SK-N-SH (cell line): ENCODE data around the gene PDE6G. TPM values are rescaled to one million over a fixed set of nuclear protein-coding genes. Genes with fewer than 3 reads are reported as not detected.

Source experiments
- CTCF ChIA-PET: fragments of 300-600, 350-600 bp; formaldehyde crosslinking; extraction: SDS; loops from one replicate; lab custom pipeline; 2021; lab: Yijun Ruan, JAX
- POLR2A ChIA-PET: fragments of 350-600 bp; sonication (Branson Sonifier 250); formaldehyde crosslinking; extraction: SDS; loops from one replicate; lab custom pipeline; 2020; ENCODE audit warnings: antibody characterized with exemption, inconsistent platforms; lab: Yijun Ruan, JAX
- DNase-seq: peaks from one replicate; pipeline ENCODE4 v3.0.0; 2012
- H2AFZ ChIP-seq: fragments of 200-600 bp; sonication (generic); 2 replicates; pipeline ENCODE4 v1.8.1; 2016; ENCODE audit warnings: antibody characterized with exemption, mild to moderate bottlenecking, low read depth
- H3F3A ChIP-seq: fragments of 200-600 bp; sonication (generic); replicated peaks from 2 replicates; pipeline ENCODE3; 2016; ENCODE audit warnings: antibody characterized with exemption, mild to moderate bottlenecking; ENCODE audit not compliant: insufficient read depth
- H3K27ac ChIP-seq, 2 experiments: fragments of 200-500 bp in 1 of 2; fragments of 200-600 bp in 1 of 2; sonication (Bioruptor generic) in 1 of 2; sonication (generic), shearing (Covaris generic) in 1 of 2; 2 replicates each; pipeline versions ENCODE4 v1.5.1 to v1.6.1; 2014 to 2016; ENCODE audit warnings: low read depth in 2 of 2, inconsistent platforms in 1 of 2, low read length in 1 of 2, mild to moderate bottlenecking in 1 of 2, mixed read lengths in 1 of 2
- H3K27me3 ChIP-seq: fragments of 200-600 bp; sonication (generic), shearing (Covaris generic); 2 replicates; pipeline ENCODE4 v1.6.1; 2016; ENCODE audit warnings: mixed run types; ENCODE audit not compliant: insufficient read depth
- H3K36me3 ChIP-seq, 2 experiments: fragments of 200-500 bp in 1 of 2; fragments of 200-600 bp in 1 of 2; sonication (Bioruptor generic) in 1 of 2; sonication (generic) in 1 of 2; replicated peaks in 1 of 2; 2 replicates each; pipeline versions ENCODE3 to v1.5.1; 2014 to 2016; ENCODE audit warnings: low read length in 1 of 2, mild to moderate bottlenecking in 1 of 2; ENCODE audit not compliant: insufficient read depth in 2 of 2, control insufficient read depth in 1 of 2
- H3K4me1 ChIP-seq, 2 experiments: fragments of 200-500 bp in 1 of 2; fragments of 200-600 bp in 1 of 2; sonication (Bioruptor generic) in 1 of 2; sonication (generic), shearing (Covaris generic) in 1 of 2; 2 replicates each; pipeline versions ENCODE4 v1.5.1 to v1.6.1; 2014 to 2016; ENCODE audit warnings: low read depth in 1 of 2, low read length in 1 of 2, mixed run types in 1 of 2; ENCODE audit not compliant: insufficient read depth in 2 of 2, control insufficient read depth in 1 of 2
- H3K4me2 ChIP-seq: fragments of 200-600 bp; sonication (generic), shearing (Covaris generic); 2 replicates; pipeline ENCODE4 v1.6.1; 2017; ENCODE audit warnings: mixed run types
- H3K4me3 ChIP-seq, 2 experiments: fragments of 200-500 bp in 1 of 2; fragments of 200-600 bp in 1 of 2; sonication (Bioruptor generic) in 1 of 2; sonication (generic), shearing (Covaris generic) in 1 of 2; 2 replicates each; pipeline versions ENCODE4 v1.5.1 to v1.8.1; 2014 to 2016; ENCODE audit warnings: low read depth in 2 of 2, inconsistent platforms in 1 of 2, low read length in 1 of 2, mild to moderate bottlenecking in 1 of 2, mixed read lengths in 1 of 2, moderate library complexity in 1 of 2
- H3K79me2 ChIP-seq: fragments of 200-600 bp; sonication (generic); 2 replicates; pipeline ENCODE4 v1.8.1; 2017; ENCODE audit warnings: mild to moderate bottlenecking; ENCODE audit not compliant: insufficient read depth
- H3K9ac ChIP-seq: fragments of 200-600 bp; sonication (generic); 2 replicates; pipeline ENCODE4 v1.6.1; 2017; ENCODE audit warnings: mixed run types
- H3K9me2 ChIP-seq: fragments of 200-600 bp; sonication (generic); 2 replicates; pipeline ENCODE4 v1.6.1; 2017; ENCODE audit warnings: mixed run types
- H3K9me3 ChIP-seq: fragments of 200-600 bp; sonication (generic); 2 replicates; pipeline ENCODE4 v1.6.1; 2017; ENCODE audit warnings: mixed run types, mild to moderate bottlenecking, moderate library complexity
- H4K20me1 ChIP-seq: fragments of 200-600 bp; sonication (generic); 2 replicates; pipeline ENCODE4 v1.6.1; 2017; ENCODE audit warnings: mild to moderate bottlenecking, mixed run types; ENCODE audit not compliant: insufficient read depth
- CHD2 ChIP-seq: fragments of 150-350 bp; IDR thresholded peaks from 2 replicates; pipeline ENCODE4 v1.6.1; 2018; ENCODE audit warnings: low read length; ENCODE audit not compliant: partially characterized antibody
- CTCF ChIP-seq: fragments of 200-600 bp; sonication (generic); IDR thresholded peaks from 2 replicates; pipeline ENCODE4 v1.6.1; 2017; ENCODE audit warnings: antibody characterized with exemption, mild to moderate bottlenecking, moderate library complexity
- EZH2phosphoT487 ChIP-seq: fragments of 200-600 bp; sonication (generic); IDR thresholded peaks from 2 replicates; pipeline ENCODE4 v1.6.1; 2017; ENCODE audit warnings: low read depth, mixed run types, mild to moderate bottlenecking, antibody characterized with exemption, moderate library complexity, borderline replicate concordance
- FOSL2 ChIP-seq: IDR thresholded peaks from 2 replicates; pipeline ENCODE4 v1.4.0; 2012; ENCODE audit warnings: low read depth, mild to moderate bottlenecking, moderate library complexity, borderline replicate concordance
- FOXM1 ChIP-seq: IDR thresholded peaks from 2 replicates; pipeline ENCODE4 v1.4.0; 2012; ENCODE audit warnings: low read depth, mild to moderate bottlenecking
- GABPA ChIP-seq: IDR thresholded peaks from 2 replicates; pipeline ENCODE4 v1.4.0; 2012; ENCODE audit warnings: low read depth, mild to moderate bottlenecking
- MEF2A ChIP-seq: IDR thresholded peaks from 2 replicates; pipeline ENCODE4 v1.4.0; 2012; ENCODE audit warnings: low read depth, borderline replicate concordance
- MXI1 ChIP-seq: IDR thresholded peaks from 2 replicates; pipeline ENCODE4 v1.6.1; 2012; ENCODE audit warnings: mild to moderate bottlenecking, low read depth, low read length, improper control_type of control experiment
- NRF1 ChIP-seq: IDR thresholded peaks from 2 replicates; pipeline ENCODE4 v1.6.1; 2012; ENCODE audit warnings: low read depth, mild to moderate bottlenecking, low read length
- RAD21 ChIP-seq: IDR thresholded peaks from 2 replicates; pipeline ENCODE4 v1.6.1; 2012; ENCODE audit warnings: mild to moderate bottlenecking, low read length
- SIN3A ChIP-seq: IDR thresholded peaks from 2 replicates; pipeline ENCODE4 v1.6.1; 2012; ENCODE audit warnings: low read depth, mild to moderate bottlenecking, low read length, moderate library complexity, borderline replicate concordance
- TAF1 ChIP-seq: IDR thresholded peaks from 2 replicates; pipeline ENCODE4 v1.6.1; 2012; ENCODE audit warnings: low read depth, mild to moderate bottlenecking, low read length, moderate library complexity, borderline replicate concordance
- TCF12 ChIP-seq: IDR thresholded peaks from 2 replicates; pipeline ENCODE4 v1.4.0; 2012
- TEAD4 ChIP-seq: IDR thresholded peaks from 2 replicates; pipeline ENCODE4 v1.4.0; 2012; ENCODE audit warnings: mild to moderate bottlenecking, borderline replicate concordance; ENCODE audit not compliant: insufficient read depth
- WGBS: methylation state at CpG from one replicate; pipeline ENCODE4 v1.1.6; 2017; ENCODE audit warnings: low lambda C conversion rate; 5-methylcytosine and 5-hydroxymethylcytosine counted together
- polyA plus RNA-seq, 3 experiments: library from polyadenylated mRNA; depleted of rRNA; stranded (reverse); fragments of >200 nt; gene quantifications; 2 replicates each; pipeline ENCODE4 v1.2.3, GENCODE V29; 2012
- TF ChIP-seq, protein P1 (sequence below): IDR thresholded peaks from 2 replicates; pipeline ENCODE4 v1.6.1; 2012; ENCODE audit warnings: mild to moderate bottlenecking, low read depth, low read length, moderate library complexity
- TF ChIP-seq, protein P2 (sequence below): IDR thresholded peaks from 2 replicates; pipeline ENCODE4 v1.4.0; 2012; ENCODE audit warnings: low read depth, borderline replicate concordance
- TF ChIP-seq, protein P3 (sequence below): IDR thresholded peaks from 2 replicates; pipeline ENCODE4; 2012
- TF ChIP-seq, protein P4 (sequence below): IDR thresholded peaks from 2 replicates; pipeline ENCODE4 v1.4.0; 2012; ENCODE audit warnings: low read depth, borderline replicate concordance

PDE6G gene
- polyA plus RNA-seq, 1 of the 3 experiments (the other 2 are of a cell fraction), result 5.0 TPM

DNA sequence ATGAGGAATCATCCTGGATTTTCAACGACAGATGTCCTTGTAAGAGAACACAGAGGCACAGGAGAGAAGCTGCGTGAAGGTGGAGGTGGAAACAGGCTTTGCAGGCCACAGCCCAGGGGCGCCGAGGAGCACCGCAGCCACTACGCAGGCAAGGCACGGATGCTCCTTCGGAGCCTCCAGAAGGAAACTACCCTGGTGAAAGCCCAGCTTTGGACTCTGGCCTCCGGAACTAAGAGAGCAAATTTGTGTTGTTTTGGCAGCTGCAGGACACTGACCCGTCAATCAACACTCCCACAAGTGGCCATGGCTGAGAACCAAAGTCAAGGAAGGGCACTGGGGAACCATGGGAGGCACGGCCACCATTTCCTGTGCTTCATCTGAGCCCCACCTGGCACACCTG lies 23.8 kb upstream of the PDE6G start:
- Histone ChIP-seq H3K9me2 (no peaks in the 10 kb centered on the region), H3K4me1 (peaks cover 15 to 16% of the 10 kb centered on the region in 2 experiments; a peak in 3 of 4 replicates), H3K27ac (no peak overlapping the region), H3K27me3 (no peaks in the 10 kb centered on the region), H3K36me3 (peaks cover 11 to 17% of the 10 kb centered on the region in 2 experiments), H3K4me3 (no peak overlapping the region), H3K79me2 (peaks cover 77% of the 10 kb centered on the region), H2AFZ (no peak overlapping the region), H3K9ac (no peak overlapping the region), H3K4me2 (no peak overlapping the region), H3K9me3 (no peaks in the 10 kb centered on the region), H3F3A (peaks cover 27% of the 10 kb centered on the region), H4K20me1 (peaks cover 12% of the 10 kb centered on the region)
- ChIA-PET CTCF (interaction anchor here (0.7 kb wide), 1 partner anchor 53 kb away, joined by 3 read pairs; no protein-coding TSS in a partner anchor), POLR2A (interaction anchor here (0.6 to 1.0 kb wide), 2 partner anchors 32 to 176 kb away, joined by 3 to 6 read pairs; partner anchors contain the start of gene SLC25A10)
- no peak for DNase-seq
- 92% methylated on average over 11 of the region's 11 CpGs for WGBS
- TF ChIP-seq, protein P1, sequence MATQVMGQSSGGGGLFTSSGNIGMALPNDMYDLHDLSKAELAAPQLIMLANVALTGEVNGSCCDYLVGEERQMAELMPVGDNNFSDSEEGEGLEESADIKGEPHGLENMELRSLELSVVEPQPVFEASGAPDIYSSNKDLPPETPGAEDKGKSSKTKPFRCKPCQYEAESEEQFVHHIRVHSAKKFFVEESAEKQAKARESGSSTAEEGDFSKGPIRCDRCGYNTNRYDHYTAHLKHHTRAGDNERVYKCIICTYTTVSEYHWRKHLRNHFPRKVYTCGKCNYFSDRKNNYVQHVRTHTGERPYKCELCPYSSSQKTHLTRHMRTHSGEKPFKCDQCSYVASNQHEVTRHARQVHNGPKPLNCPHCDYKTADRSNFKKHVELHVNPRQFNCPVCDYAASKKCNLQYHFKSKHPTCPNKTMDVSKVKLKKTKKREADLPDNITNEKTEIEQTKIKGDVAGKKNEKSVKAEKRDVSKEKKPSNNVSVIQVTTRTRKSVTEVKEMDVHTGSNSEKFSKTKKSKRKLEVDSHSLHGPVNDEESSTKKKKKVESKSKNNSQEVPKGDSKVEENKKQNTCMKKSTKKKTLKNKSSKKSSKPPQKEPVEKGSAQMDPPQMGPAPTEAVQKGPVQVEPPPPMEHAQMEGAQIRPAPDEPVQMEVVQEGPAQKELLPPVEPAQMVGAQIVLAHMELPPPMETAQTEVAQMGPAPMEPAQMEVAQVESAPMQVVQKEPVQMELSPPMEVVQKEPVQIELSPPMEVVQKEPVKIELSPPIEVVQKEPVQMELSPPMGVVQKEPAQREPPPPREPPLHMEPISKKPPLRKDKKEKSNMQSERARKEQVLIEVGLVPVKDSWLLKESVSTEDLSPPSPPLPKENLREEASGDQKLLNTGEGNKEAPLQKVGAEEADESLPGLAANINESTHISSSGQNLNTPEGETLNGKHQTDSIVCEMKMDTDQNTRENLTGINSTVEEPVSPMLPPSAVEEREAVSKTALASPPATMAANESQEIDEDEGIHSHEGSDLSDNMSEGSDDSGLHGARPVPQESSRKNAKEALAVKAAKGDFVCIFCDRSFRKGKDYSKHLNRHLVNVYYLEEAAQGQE, result no peak
- no peak for TF ChIP-seq TCF12
- no peak for TF ChIP-seq RAD21
- no peak for TF ChIP-seq TEAD4
- no peak for TF ChIP-seq GABPA
- TF ChIP-seq NRF1, result no peak
- no peak for TF ChIP-seq MEF2A
- no peak for TF ChIP-seq FOXM1
- TF ChIP-seq, protein P2, sequence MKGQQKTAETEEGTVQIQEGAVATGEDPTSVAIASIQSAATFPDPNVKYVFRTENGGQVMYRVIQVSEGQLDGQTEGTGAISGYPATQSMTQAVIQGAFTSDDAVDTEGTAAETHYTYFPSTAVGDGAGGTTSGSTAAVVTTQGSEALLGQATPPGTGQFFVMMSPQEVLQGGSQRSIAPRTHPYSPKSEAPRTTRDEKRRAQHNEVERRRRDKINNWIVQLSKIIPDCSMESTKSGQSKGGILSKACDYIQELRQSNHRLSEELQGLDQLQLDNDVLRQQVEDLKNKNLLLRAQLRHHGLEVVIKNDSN, result no peak
- TF ChIP-seq EZH2phosphoT487, result no peak
- TF ChIP-seq CTCF, result no peak
- TF ChIP-seq TAF1, result no peak
- TF ChIP-seq FOSL2, result no peak
- TF ChIP-seq, protein P3, sequence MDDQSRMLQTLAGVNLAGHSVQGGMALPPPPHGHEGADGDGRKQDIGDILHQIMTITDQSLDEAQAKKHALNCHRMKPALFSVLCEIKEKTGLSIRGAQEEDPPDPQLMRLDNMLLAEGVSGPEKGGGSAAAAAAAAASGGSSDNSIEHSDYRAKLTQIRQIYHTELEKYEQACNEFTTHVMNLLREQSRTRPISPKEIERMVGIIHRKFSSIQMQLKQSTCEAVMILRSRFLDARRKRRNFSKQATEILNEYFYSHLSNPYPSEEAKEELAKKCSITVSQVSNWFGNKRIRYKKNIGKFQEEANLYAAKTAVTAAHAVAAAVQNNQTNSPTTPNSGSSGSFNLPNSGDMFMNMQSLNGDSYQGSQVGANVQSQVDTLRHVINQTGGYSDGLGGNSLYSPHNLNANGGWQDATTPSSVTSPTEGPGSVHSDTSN, result no peak
- TF ChIP-seq, protein P4, sequence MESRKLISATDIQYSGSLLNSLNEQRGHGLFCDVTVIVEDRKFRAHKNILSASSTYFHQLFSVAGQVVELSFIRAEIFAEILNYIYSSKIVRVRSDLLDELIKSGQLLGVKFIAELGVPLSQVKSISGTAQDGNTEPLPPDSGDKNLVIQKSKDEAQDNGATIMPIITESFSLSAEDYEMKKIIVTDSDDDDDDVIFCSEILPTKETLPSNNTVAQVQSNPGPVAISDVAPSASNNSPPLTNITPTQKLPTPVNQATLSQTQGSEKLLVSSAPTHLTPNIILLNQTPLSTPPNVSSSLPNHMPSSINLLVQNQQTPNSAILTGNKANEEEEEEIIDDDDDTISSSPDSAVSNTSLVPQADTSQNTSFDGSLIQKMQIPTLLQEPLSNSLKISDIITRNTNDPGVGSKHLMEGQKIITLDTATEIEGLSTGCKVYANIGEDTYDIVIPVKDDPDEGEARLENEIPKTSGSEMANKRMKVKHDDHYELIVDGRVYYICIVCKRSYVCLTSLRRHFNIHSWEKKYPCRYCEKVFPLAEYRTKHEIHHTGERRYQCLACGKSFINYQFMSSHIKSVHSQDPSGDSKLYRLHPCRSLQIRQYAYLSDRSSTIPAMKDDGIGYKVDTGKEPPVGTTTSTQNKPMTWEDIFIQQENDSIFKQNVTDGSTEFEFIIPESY, result no peak
- no peak for TF ChIP-seq SIN3A
- TF ChIP-seq CHD2, result no peak
- no peak for TF ChIP-seq MXI1
